Measurements from ENCODE around the gene ROR1.

ROR1 gene

DNA sequence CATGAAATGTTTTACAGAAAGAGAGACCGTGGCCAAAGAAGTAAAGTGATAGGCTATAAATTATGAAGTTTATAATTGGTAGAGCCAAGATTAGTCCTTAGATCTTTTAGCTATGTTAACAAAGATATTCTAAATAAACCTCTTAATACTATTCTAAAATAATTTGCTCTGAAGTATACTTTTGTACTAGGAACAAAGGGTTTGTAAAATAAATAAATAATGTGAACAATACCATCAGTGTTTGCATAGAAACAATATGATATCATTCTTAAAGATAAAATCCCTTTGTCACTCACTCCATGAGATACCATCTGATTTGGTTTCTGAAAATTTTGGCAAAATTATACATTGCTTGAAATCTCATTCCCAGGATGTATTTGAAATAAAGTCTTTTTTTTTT lies 322.0 kb downstream of the ROR1 start:
- TF ChIP-seq, protein P1, sequence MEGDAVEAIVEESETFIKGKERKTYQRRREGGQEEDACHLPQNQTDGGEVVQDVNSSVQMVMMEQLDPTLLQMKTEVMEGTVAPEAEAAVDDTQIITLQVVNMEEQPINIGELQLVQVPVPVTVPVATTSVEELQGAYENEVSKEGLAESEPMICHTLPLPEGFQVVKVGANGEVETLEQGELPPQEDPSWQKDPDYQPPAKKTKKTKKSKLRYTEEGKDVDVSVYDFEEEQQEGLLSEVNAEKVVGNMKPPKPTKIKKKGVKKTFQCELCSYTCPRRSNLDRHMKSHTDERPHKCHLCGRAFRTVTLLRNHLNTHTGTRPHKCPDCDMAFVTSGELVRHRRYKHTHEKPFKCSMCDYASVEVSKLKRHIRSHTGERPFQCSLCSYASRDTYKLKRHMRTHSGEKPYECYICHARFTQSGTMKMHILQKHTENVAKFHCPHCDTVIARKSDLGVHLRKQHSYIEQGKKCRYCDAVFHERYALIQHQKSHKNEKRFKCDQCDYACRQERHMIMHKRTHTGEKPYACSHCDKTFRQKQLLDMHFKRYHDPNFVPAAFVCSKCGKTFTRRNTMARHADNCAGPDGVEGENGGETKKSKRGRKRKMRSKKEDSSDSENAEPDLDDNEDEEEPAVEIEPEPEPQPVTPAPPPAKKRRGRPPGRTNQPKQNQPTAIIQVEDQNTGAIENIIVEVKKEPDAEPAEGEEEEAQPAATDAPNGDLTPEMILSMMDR (IDR thresholded peaks at IDR 0.05; ENCODE audit: borderline replicate concordance, extremely low read depth, low read length, poor library complexity, severe bottlenecking): no peak
- no peak for TF ChIP-seq EZH2 (IDR thresholded peaks at IDR 0.05; ENCODE audit: borderline replicate concordance, low read depth, low read length, severe bottlenecking)
- ATAC-seq (ENCODE audit: insufficient read depth, low read depth) (no peak), DNase-seq (no peak)
- Histone ChIP-seq H3K36me3 (ENCODE audit: insufficient read depth, low read length) (no peaks in the 10 kb centered on the region), H3K9ac (ENCODE audit: low read depth, low read length) (no peak overlapping the region), H3K9me3 (ENCODE audit: insufficient read depth, low read length, severe bottlenecking) (no peaks in the 10 kb centered on the region), H3K79me2 (ENCODE audit: insufficient read depth, low read length) (no peaks in the 10 kb centered on the region), H3K27me3 (ENCODE audit: insufficient read depth, low read length, poor library complexity) (peaks cover 6% of the 10 kb centered on the region), H2AFZ (ENCODE audit: low read depth, low read length) (no peak overlapping the region), H3K4me2 (ENCODE audit: insufficient read depth, low read length) (no peak overlapping the region), H3K4me1 (ENCODE audit: insufficient read depth, low read length) (no peaks in the 10 kb centered on the region), H3K27ac (ENCODE audit: low read length) (no peak overlapping the region), H4K20me1 (ENCODE audit: insufficient read depth, low read length) (no peaks in the 10 kb centered on the region), H3K4me3 (ENCODE audit: low read depth in 1 of 2, low read length in 2 of 2) (no peak overlapping the region)

DNA sequence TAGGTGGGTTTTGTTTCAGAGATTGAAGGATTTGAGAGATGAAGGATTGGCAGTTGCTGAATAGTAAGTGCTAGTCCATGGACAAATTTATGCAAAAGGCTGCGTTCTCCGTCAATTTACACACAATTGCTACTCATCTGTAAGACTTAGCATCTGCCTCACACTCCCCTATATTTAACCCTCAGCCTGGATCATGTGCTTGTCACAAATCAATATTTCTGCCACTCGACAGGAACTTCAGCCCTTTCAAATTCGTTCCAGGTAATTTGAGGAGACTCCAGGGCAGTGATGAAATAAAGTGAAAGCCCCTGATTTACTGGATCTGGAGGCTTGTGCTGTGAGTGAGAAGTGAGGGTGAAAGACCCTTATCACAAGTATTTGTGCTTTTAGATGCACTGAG lies 324.0 kb downstream of the ROR1 start:
- Histone ChIP-seq H3K4me2 (ENCODE audit: insufficient read depth, low read length) (no peak overlapping the region), H3K36me3 (ENCODE audit: insufficient read depth, low read length) (no peaks in the 10 kb centered on the region), H3K27me3 (ENCODE audit: insufficient read depth, low read length, poor library complexity) (peaks cover 6% of the 10 kb centered on the region), H3K4me3 (ENCODE audit: low read depth in 1 of 2, low read length in 2 of 2) (no peak overlapping the region), H3K79me2 (ENCODE audit: insufficient read depth, low read length) (no peaks in the 10 kb centered on the region), H2AFZ (ENCODE audit: low read depth, low read length) (no peak overlapping the region), H3K27ac (ENCODE audit: low read length) (no peak overlapping the region), H3K9ac (ENCODE audit: low read depth, low read length) (no peak overlapping the region), H3K9me3 (ENCODE audit: insufficient read depth, low read length, severe bottlenecking) (no peaks in the 10 kb centered on the region), H3K4me1 (ENCODE audit: insufficient read depth, low read length) (no peaks in the 10 kb centered on the region), H4K20me1 (ENCODE audit: insufficient read depth, low read length) (no peaks in the 10 kb centered on the region)
- no peak for TF ChIP-seq EZH2 (IDR thresholded peaks at IDR 0.05; ENCODE audit: borderline replicate concordance, low read depth, low read length, severe bottlenecking)
- TF ChIP-seq, protein P1 (IDR thresholded peaks at IDR 0.05; ENCODE audit: borderline replicate concordance, extremely low read depth, low read length, poor library complexity, severe bottlenecking): no peak
- DNase-seq (no peak), ATAC-seq (ENCODE audit: insufficient read depth, low read depth) (no peak)

DNA sequence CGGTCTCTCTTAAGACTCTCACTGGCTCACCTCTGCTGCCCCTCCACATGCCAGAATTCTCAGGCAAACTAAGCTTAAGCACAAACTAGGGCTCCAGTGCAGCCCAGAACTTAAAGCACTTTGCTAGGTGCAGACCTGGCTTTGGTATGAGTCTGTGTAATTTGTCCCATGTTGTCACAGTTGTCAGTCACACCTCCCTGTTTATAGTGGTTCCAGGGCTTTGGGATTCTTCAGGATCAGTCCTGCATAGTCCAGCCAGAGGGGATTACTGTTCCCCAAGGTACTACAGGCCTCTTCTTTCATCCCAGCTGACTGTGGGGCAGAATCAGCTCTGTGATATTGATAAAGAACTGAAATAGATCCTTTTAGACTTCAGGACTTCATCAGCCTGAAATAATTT lies 324.6 kb downstream of the ROR1 start:
- Histone ChIP-seq H3K9me3 (ENCODE audit: insufficient read depth, low read length, severe bottlenecking) (no peaks in the 10 kb centered on the region), H3K36me3 (ENCODE audit: insufficient read depth, low read length) (no peaks in the 10 kb centered on the region), H3K4me1 (ENCODE audit: insufficient read depth, low read length) (no peaks in the 10 kb centered on the region), H4K20me1 (ENCODE audit: insufficient read depth, low read length) (no peaks in the 10 kb centered on the region), H2AFZ (ENCODE audit: low read depth, low read length) (no peak overlapping the region), H3K9ac (ENCODE audit: low read depth, low read length) (no peak overlapping the region), H3K4me3 (ENCODE audit: low read depth in 1 of 2, low read length in 2 of 2) (no peak overlapping the region), H3K27ac (ENCODE audit: low read length) (no peak overlapping the region), H3K4me2 (ENCODE audit: insufficient read depth, low read length) (no peak overlapping the region), H3K79me2 (ENCODE audit: insufficient read depth, low read length) (no peaks in the 10 kb centered on the region), H3K27me3 (ENCODE audit: insufficient read depth, low read length, poor library complexity) (peaks cover 6% of the 10 kb centered on the region)
- no peak for TF ChIP-seq EZH2 (IDR thresholded peaks at IDR 0.05; ENCODE audit: borderline replicate concordance, low read depth, low read length, severe bottlenecking)
- TF ChIP-seq, protein P1 (IDR thresholded peaks at IDR 0.05; ENCODE audit: borderline replicate concordance, extremely low read depth, low read length, poor library complexity, severe bottlenecking): no peak
- ATAC-seq (ENCODE audit: insufficient read depth, low read depth) (no peak), DNase-seq (no peak)
